Omental fat pad (tissue), 4 donors: Measurements from ENCODE around the gene SEMA4F. TPM values are rescaled to one million over a fixed set of nuclear protein-coding genes. Genes with fewer than 3 reads are reported as not detected.
"Not testable (repeated sequence)": the region's sequence is repeated elsewhere in the genome, so short reads cannot be mapped to it uniquely, and the experiment has no call there.

Source experiments
- ATAC-seq: fragments of 150-250 bp; one replicate; pipeline ENCODE4 v1.9.1; 2016; ENCODE audit warnings: mild to moderate bottlenecking, moderate library complexity; ENCODE audit not compliant: low FRiP score
- DNase-seq: peaks from one replicate; pipeline ENCODE4 v3.0.0-alpha.2; 2019; ENCODE audit warnings: low spot score
- total RNA-seq, 4 donors: library from RNA; depleted of rRNA; stranded (reverse); fragments of >200 nt; gene quantifications; one replicate each; pipeline ENCODE4 v1.1.0, GENCODE V29; 2016
- TF ChIP-seq, protein P1 (sequence below), 3 donors: fragments of 450-650 bp; IDR thresholded peaks; one replicate each; pipeline ENCODE4 v1.5.1; 2016 to 2017; ENCODE audit warnings: antibody characterized with exemption in 3 of 3, mild to moderate bottlenecking in 3 of 3, moderate library complexity in 2 of 3

Gene SEMA4F
- total RNA-seq, 4 donors from 2014 or later, result 3.5 to 7.3 (median 5.3) TPM

- ATAC-seq, result no peak
- no peak for DNase-seq
- TF ChIP-seq, protein P1, sequence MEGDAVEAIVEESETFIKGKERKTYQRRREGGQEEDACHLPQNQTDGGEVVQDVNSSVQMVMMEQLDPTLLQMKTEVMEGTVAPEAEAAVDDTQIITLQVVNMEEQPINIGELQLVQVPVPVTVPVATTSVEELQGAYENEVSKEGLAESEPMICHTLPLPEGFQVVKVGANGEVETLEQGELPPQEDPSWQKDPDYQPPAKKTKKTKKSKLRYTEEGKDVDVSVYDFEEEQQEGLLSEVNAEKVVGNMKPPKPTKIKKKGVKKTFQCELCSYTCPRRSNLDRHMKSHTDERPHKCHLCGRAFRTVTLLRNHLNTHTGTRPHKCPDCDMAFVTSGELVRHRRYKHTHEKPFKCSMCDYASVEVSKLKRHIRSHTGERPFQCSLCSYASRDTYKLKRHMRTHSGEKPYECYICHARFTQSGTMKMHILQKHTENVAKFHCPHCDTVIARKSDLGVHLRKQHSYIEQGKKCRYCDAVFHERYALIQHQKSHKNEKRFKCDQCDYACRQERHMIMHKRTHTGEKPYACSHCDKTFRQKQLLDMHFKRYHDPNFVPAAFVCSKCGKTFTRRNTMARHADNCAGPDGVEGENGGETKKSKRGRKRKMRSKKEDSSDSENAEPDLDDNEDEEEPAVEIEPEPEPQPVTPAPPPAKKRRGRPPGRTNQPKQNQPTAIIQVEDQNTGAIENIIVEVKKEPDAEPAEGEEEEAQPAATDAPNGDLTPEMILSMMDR (IDR thresholded peaks at IDR 0.05), result no peak
These were observed 28.2 kb upstream of the SEMA4F start for GRCh38 chr2:74625658-74626425.

- ATAC-seq (no peak), DNase-seq (no peak)
- TF ChIP-seq, protein P1 (IDR thresholded peaks at IDR 0.05), result no peak
These were observed 25.4 kb upstream of the SEMA4F start for GRCh38 chr2:74628538-74629105.

- DNase-seq, ATAC-seq: not testable (repeated sequence)
These were observed 23.6 kb upstream of the SEMA4F start for GRCh38 chr2:74630454-74630853.

DNA sequence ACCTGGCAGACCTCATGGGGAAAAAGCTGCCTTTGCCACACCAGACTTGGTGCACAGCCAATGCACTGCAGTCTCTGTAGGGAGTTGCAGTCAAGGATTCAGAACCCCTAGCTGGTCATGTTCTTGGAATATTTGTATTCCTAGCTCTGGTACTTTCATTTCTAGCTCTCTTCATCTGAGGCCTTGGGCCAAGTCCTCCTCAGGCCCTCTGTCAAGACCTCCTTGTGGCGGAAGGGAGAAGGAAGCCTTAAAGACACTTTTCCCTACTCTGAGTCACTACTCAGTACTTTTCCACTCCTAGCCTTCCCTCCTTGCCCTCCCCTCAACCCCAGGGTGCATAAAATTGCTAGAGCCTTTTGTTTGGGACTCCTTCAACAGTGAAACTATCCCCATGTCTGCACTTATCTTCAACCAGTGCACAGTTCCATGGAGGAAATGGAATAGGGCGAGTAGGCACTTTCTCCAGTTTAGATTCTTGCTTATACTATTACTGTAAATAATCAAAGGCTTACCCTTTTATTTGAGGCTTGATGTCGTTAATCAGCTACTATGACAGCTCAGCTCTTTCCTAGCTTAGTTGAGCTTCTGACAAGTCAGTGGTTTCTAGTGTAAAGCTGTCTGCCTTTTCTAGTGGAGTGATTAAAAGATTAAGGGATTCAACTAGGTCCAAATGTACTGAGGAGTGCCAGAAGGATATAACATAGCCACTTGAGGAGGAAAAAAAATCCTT lies 21.7 kb upstream of the SEMA4F start:
- TF ChIP-seq, protein P1 (IDR thresholded peaks at IDR 0.05), result no peak
- peak; percentile 59 for ATAC-seq
- no peak for DNase-seq

GRCh38 chr2:74632939-74633312 lies 21.1 kb upstream of the SEMA4F start:
- ATAC-seq, result no peak
- TF ChIP-seq, protein P1 (IDR thresholded peaks at IDR 0.05), result no peak
- no peak for DNase-seq

- DNase-seq (no peak), ATAC-seq (no peak)
- TF ChIP-seq, protein P1 (IDR thresholded peaks at IDR 0.05), result no peak
These were observed 14.5 kb upstream of the SEMA4F start for GRCh38 chr2:74639550-74639949.

- ATAC-seq, result no peak
- DNase-seq, result no peak
- TF ChIP-seq, protein P1 (IDR thresholded peaks at IDR 0.05), result no peak
These were observed 8.7 kb upstream of the SEMA4F start for GRCh38 chr2:74645344-74645743.
